Activated CD4-positive, alpha-beta memory T cell treated with anti-CD3 and anti-CD28 coated beads, Interleukin-2, amount 10 ng/mL, durations not matched to agents 7 days and 5 days (primary cell): ENCODE data around the gene CELF2. TPM values are rescaled to one million over a fixed set of nuclear protein-coding genes. Genes with fewer than 3 reads are reported as not detected.

Experiments
- CTCF ChIA-PET: fragments of 350-600 bp; sonication (Branson Sonifier 250); formaldehyde crosslinking; loops from one replicate; lab custom pipeline; 2021; ENCODE audit warnings: antibody characterized with exemption, inconsistent platforms; lab: Charles Lee
- POLR2A ChIA-PET: fragments of 350-600 bp; sonication (Branson Sonifier 250); formaldehyde crosslinking; loops from one replicate; lab custom pipeline; 2021; ENCODE audit warnings: antibody characterized with exemption; lab: Charles Lee
- DNase-seq: peaks from one replicate; pipeline ENCODE4 v3.0.0-alpha.2; 2020
- H3K27ac Mint-ChIP-seq: one replicate; pipeline ENCODE4 v1.8.0; 2021; ENCODE audit warnings: mild to moderate bottlenecking, mixed read lengths
- H3K27me3 Mint-ChIP-seq: one replicate; pipeline ENCODE4 v1.8.0; 2021; ENCODE audit warnings: mixed read lengths
- H3K36me3 Mint-ChIP-seq: one replicate; pipeline ENCODE4 v1.8.0; 2021; ENCODE audit warnings: low read depth, mixed read lengths
- H3K4me1 Mint-ChIP-seq: one replicate; pipeline ENCODE4 v1.8.0; 2021; ENCODE audit warnings: mixed read lengths
- H3K4me3 Mint-ChIP-seq: one replicate; pipeline ENCODE4 v1.8.0; 2021; ENCODE audit warnings: mild to moderate bottlenecking, mixed read lengths
- H3K9me3 Mint-ChIP-seq: one replicate; pipeline ENCODE4 v1.8.0; 2021; ENCODE audit warnings: mixed read lengths
- total RNA-seq, 2 experiments: library from RNA; stranded (reverse); gene quantifications; one replicate each; pipeline ENCODE4 v1.2.3, GENCODE V29; 2021

CELF2 gene
- total RNA-seq, 2 experiments from 2014 or later, result 209 to 213 TPM

DNA sequence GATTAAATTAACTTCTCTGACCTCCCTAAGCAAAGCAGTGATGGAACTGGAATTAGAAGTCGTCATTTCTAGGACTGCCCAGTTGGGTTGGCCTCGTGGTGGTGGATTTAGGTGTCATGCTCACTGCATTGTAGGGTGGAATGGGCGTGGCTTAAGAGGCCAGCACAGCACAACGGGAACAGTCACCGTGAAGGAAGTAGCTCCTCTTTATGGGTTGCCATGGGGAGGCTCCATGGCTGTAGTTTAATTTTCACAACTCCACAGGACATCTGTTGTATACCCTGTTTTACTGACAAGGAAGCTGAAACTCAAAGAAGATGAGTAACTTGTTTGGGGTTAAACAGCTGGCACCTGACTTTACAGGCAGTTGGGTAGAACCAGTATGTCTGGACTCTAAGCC, 208.3 kb downstream of the CELF2 start:
- peak; percentile 74 for DNase-seq
- POLR2A ChIA-PET, result interaction anchor here (0.7 to 7.5 kb wide), 15 partner anchors 8 to 79 kb away, joined by 3 to 72 read pairs (median 5); no protein-coding TSS in a partner anchor
- CTCF ChIA-PET, result interaction anchor here (0.6 to 2.2 kb wide), 4 partner anchors 11 to 60 kb away, joined by 3 to 21 read pairs (median 5); no protein-coding TSS in a partner anchor
- Mint-ChIP-seq H3K4me1 (peaks cover 93% of the 10 kb centered on the region), H3K9me3 (no peaks in the 10 kb centered on the region), H3K27ac (peak overlapping the region; percentile 89), H3K27me3 (no peaks in the 10 kb centered on the region), H3K36me3 (peaks cover 94% of the 10 kb centered on the region), H3K4me3 (no peak overlapping the region)

DNA sequence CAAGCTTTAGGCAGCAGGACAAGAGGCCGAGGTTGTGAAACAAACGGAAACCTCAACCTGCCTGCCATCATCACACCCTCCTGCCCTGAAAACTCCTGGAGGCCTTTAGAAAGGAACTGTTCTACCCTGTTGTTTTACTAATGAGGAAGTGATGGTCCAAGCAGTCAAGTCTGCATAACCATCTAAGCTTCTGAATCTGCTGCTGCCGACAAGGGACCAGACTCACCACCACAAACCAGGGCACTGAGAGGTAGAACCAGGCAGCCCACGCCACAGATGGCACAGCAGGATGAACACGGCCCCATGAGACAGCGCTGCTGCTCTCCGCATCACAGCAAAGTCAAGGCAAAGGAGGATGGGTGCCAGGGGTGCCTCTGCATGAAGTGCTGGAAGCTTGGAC, 209.4 kb downstream of the CELF2 start:
- peaks cover 92% of the 10 kb centered on the region for H3K36me3 Mint-ChIP-seq

DNA sequence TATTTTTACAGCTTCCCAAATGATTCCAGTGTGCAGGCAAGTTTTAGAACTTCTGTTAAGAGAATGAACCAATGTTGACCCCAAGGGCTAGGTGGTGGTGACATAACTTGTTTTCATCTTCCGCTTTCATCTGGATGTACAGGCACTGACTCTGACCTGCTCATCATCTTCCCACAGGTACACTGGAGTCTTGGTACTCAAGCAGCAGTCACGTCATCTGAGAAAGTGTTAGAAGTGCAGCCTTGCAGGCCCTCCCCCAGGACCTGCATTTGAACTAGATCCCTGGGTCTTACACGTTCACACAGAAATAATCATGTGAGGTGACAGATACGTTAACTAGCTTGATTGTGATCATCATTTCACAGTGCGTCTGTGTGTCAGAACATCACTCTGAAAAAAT, 212.2 kb downstream of the CELF2 start:
- no peak for DNase-seq
- ChIA-PET POLR2A (interaction anchor here (0.9 kb wide), 1 partner anchor 8 kb away, joined by 4 read pairs; no protein-coding TSS in a partner anchor), CTCF (no interaction called here)
- H3K4me3 Mint-ChIP-seq, result no peak overlapping the region
- no peaks in the 10 kb centered on the region for H3K27me3 Mint-ChIP-seq
- H3K27ac Mint-ChIP-seq, result peak overlapping the region; percentile 56
- peaks cover 94% of the 10 kb centered on the region for H3K4me1 Mint-ChIP-seq
- peaks cover 91% of the 10 kb centered on the region for H3K36me3 Mint-ChIP-seq
- H3K9me3 Mint-ChIP-seq, result no peaks in the 10 kb centered on the region

More for the DNA sequence above, 209.4 kb downstream of the CELF2 start:
- peak overlapping the region; percentile 33 for H3K4me3 Mint-ChIP-seq
- peaks cover 93% of the 10 kb centered on the region for H3K4me1 Mint-ChIP-seq
- no peaks in the 10 kb centered on the region for H3K9me3 Mint-ChIP-seq
- ChIA-PET POLR2A (interaction anchor here (0.8 to 7.5 kb wide), 13 partner anchors 10 to 82 kb away, joined by 3 to 72 read pairs (median 6); no protein-coding TSS in a partner anchor), CTCF (interaction anchor here (1.1 to 2.2 kb wide), 3 partner anchors 10 to 61 kb away, joined by 3 to 21 read pairs (median 4); no protein-coding TSS in a partner anchor)
- H3K27me3 Mint-ChIP-seq, result no peaks in the 10 kb centered on the region
- DNase-seq, result no peak
- peak overlapping the region; percentile 89 for H3K27ac Mint-ChIP-seq

DNA sequence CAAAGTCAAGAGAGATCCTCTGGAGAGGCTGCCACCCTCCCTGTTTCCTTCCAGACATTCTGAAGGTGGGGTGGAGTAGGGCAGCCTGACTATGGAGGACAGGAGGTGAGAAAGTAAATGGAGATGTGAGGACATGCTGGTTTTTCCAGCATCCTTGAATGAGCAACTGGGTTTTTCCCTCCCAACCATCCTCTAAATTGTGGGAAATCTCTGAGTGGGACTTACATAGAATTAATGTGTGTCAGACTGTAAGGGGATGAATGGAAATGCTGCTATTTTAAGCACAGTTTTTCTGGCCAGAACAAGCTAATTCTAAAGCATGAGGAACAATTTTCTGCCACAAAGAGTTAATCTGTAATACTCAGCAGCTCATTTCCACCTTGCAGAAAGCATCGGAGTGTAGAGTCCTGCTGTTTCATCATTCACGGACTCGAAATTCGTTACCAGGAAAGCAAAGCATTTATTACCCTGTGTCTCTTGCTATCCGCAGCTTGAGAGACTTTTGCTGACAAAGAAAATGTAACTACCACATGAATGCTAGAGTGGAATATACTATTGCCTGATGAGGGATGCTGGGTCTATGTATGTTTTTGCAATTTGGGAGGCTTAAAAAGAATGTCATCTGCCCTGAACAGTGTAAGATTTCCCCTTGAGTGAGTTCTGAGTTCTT, 213.0 kb downstream of the CELF2 start:
- H3K27ac Mint-ChIP-seq, result peak overlapping the region; percentile 65
- H3K36me3 Mint-ChIP-seq, result peaks cover 91% of the 10 kb centered on the region
- CTCF ChIA-PET, result no interaction called here
- peaks cover 94% of the 10 kb centered on the region for H3K4me1 Mint-ChIP-seq
- H3K4me3 Mint-ChIP-seq, result no peak overlapping the region
- H3K27me3 Mint-ChIP-seq, result no peaks in the 10 kb centered on the region
- DNase-seq, result no peak
- POLR2A ChIA-PET, result interaction anchor here (1.0 to 9.7 kb wide), 2 partner anchors 10 to 56 kb away, joined by 3 to 106 read pairs; no protein-coding TSS in a partner anchor
- H3K9me3 Mint-ChIP-seq, result no peaks in the 10 kb centered on the region

DNA sequence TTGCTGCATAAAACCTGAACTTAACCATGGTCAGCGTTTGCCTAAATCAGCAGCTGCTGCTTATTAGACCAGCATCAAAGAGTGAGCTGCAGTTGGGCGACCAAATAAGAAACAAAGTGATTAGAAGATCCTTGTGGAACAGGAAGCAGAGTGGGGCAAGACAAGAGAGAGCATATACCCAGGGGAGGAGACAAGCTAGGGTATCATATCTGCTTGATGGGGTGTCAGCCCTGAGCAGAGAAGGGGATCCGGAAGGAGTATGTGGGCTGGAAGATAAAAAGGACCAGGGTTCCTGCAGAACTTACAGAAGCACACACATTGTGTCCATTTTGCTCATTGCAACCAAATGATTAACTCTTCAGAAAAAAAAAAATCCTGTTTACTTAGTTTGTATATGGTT, 213.6 kb downstream of the CELF2 start:
- Mint-ChIP-seq H3K9me3 (no peaks in the 10 kb centered on the region), H3K36me3 (peaks cover 87% of the 10 kb centered on the region), H3K27me3 (no peaks in the 10 kb centered on the region), H3K4me3 (no peak overlapping the region), H3K27ac (peak overlapping the region; percentile 65), H3K4me1 (peaks cover 94% of the 10 kb centered on the region)
- ChIA-PET POLR2A (interaction anchor here (1.0 to 9.7 kb wide), 2 partner anchors 10 to 56 kb away, joined by 3 to 106 read pairs; no protein-coding TSS in a partner anchor), CTCF (no interaction called here)
- no peak for DNase-seq

DNA sequence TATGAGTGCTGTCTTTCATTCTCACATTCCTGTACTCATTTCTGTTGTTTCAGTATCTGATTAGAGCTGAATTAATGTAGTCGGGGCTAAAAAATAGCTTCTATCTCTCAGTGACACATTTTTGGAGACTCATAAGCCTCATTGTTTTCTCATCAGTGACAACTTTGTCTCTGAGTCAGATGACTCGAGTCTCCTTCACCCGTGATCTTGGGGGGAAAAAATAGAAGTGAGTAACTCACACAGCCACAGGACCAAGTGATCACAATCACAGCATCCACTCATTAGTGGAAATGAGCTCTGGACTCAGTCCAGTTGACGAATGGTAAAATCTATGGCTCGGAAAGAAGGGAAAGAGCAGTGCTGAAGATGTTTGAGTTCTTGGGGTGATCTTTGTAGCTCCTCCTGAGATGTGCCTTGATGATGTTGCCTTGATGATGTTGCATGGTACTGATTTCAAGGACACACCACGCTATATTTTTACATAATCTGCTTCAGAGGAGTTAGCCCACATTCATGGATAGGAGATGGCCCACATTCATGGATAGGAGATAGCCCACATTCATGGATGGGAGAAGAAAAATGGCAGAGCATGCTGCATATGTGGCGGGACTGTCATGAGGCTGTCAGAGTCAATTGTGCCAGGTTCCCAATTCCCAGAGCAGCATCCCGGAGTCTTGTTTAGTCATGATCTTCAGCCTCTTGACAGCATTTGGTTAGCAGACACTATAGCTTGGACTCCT, 214.7 kb downstream of the CELF2 start:
- peak overlapping the region; percentile 75 for H3K27ac Mint-ChIP-seq
- H3K4me3 Mint-ChIP-seq, result no peak overlapping the region
- peaks cover 87% of the 10 kb centered on the region for H3K36me3 Mint-ChIP-seq
- peaks cover 94% of the 10 kb centered on the region for H3K4me1 Mint-ChIP-seq
- DNase-seq, result no peak
- H3K9me3 Mint-ChIP-seq, result no peaks in the 10 kb centered on the region
- POLR2A ChIA-PET, result interaction anchor here (0.9 to 9.7 kb wide), 4 partner anchors 16 to 82 kb away, joined by 3 to 106 read pairs (median 3); no protein-coding TSS in a partner anchor
- H3K27me3 Mint-ChIP-seq, result no peaks in the 10 kb centered on the region
- CTCF ChIA-PET, result interaction anchor here (1.0 kb wide), 1 partner anchor 23 kb away, joined by 3 read pairs; no protein-coding TSS in a partner anchor

DNA sequence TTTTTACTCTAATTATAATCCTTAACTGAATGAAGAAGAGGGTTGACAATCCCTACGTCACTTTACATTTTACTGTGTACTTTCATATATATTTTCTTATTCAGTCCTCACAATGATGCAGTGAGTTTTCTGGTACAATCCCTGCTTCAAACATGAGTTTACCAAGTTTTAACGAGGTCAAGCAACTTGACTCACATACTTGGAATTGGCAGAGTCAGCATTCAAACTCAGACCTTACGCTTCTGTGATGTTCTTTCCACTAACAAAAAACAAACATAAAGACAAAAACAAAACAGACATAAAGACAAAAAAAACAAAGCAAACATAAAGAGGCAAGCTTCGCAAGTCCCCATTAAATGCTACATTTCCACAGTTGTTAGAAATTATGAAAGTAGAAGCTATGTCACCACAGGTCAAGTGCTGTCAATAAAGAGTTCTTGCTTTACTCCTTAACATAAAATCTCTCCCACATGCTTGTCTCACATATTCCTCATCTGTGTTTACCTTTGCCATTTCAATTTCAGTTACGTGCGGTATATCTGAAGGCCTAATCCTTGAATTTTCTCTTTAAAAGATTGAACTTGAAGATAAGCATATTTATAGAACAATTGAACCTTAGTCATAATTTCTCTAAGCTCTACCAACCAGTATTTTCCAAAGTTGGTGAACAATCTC, 217.3 kb downstream of the CELF2 start:
- no peak for DNase-seq
- peaks cover 83% of the 10 kb centered on the region for H3K36me3 Mint-ChIP-seq
- POLR2A ChIA-PET, result interaction anchor here (1.0 to 9.7 kb wide), 7 partner anchors 8 to 90 kb away, joined by 3 to 106 read pairs (median 9); no protein-coding TSS in a partner anchor
- no peaks in the 10 kb centered on the region for H3K27me3 Mint-ChIP-seq
- CTCF ChIA-PET, result interaction anchor here (1.1 to 4.5 kb wide), 4 partner anchors 8 to 56 kb away, joined by 3 to 21 read pairs (median 4); no protein-coding TSS in a partner anchor
- peak overlapping the region; percentile 71 for H3K27ac Mint-ChIP-seq
- peak overlapping the region; percentile 22 for H3K4me3 Mint-ChIP-seq
- no peaks in the 10 kb centered on the region for H3K9me3 Mint-ChIP-seq
- H3K4me1 Mint-ChIP-seq, result peaks cover 92% of the 10 kb centered on the region

DNA sequence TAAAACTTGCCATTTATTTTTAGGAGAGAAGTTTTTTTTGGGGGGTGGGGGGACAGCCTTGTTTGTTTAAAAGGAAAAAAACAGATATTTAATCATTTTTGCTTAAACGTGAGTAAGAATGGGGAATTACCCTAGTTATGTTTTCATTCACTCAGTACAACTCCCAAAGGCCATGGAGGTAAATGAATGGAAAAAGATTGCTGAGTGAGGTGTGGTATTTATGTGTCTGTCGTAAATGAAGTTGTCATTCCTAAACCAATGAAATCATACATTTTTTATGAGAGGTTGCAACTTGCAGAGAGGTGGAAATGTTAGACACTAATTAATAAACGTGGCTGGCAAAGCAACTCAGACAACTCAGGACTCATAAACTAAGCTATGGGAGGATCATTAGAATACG, 218.1 kb downstream of the CELF2 start:
- peaks cover 83% of the 10 kb centered on the region for H3K36me3 Mint-ChIP-seq
- ChIA-PET POLR2A (interaction anchor here (0.7 to 9.7 kb wide), 12 partner anchors 9 to 91 kb away, joined by 3 to 106 read pairs (median 5); no protein-coding TSS in a partner anchor), CTCF (interaction anchor here (1.1 to 4.5 kb wide), 5 partner anchors 9 to 57 kb away, joined by 3 to 21 read pairs (median 3); no protein-coding TSS in a partner anchor)
- H3K27ac Mint-ChIP-seq, result peak overlapping the region; percentile 71
- peaks cover 92% of the 10 kb centered on the region for H3K4me1 Mint-ChIP-seq
- H3K4me3 Mint-ChIP-seq, result peak overlapping the region; percentile 22
- DNase-seq, result no peak
- no peaks in the 10 kb centered on the region for H3K9me3 Mint-ChIP-seq
- H3K27me3 Mint-ChIP-seq, result no peaks in the 10 kb centered on the region

DNA sequence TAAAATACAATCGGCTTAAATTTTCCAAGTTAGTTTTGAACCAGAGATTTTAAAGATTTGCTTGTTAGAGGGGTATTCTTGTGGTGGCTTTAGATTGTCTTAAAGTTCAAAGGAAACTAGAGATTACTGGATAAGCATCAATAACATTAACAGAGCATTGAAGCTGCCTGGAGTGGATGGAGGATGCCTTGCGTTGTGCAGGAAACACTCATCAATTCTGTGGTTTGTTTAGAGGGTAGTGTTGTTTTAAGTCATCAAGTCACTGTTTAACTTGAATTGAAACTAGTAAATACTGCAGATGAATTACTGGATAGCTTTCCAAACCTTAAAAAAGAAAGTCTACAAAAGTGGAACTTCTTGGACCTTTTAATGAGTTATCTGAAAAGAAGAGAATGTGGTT, 218.6 kb downstream of the CELF2 start:
- POLR2A ChIA-PET, result interaction anchor here (0.7 to 9.7 kb wide), 12 partner anchors 9 to 91 kb away, joined by 3 to 106 read pairs (median 5); no protein-coding TSS in a partner anchor

DNA sequence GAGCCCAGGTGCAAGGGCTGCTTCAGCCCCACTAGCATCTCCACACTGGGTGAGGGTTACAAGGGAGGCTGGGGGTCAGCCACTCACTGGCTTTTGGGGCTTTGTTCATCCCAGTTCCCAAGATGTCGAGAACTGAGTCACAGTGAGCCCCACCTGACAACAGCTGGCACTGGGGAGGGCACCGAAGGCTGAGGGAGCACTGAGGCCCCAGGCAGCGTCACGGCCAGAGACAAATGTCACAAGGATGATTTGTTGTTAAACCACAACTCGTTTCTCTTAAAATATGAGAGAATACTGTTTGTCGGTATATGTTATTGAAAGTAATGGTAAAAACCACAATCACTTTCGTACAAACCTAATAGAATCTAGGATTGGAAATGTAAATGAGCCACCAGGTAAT, 219.9 kb downstream of the CELF2 start:
- ChIA-PET CTCF (interaction anchor here (4.5 kb wide), 1 partner anchor 11 kb away, joined by 21 read pairs; no protein-coding TSS in a partner anchor), POLR2A (interaction anchor here (0.7 to 9.7 kb wide), 7 partner anchors 8 to 73 kb away, joined by 3 to 106 read pairs (median 7); no protein-coding TSS in a partner anchor)
- H3K27me3 Mint-ChIP-seq, result no peaks in the 10 kb centered on the region
- peak; percentile 36 for DNase-seq
- H3K36me3 Mint-ChIP-seq, result peaks cover 80% of the 10 kb centered on the region
- no peak overlapping the region for H3K4me3 Mint-ChIP-seq
- peak overlapping the region; percentile 71 for H3K27ac Mint-ChIP-seq
- no peaks in the 10 kb centered on the region for H3K9me3 Mint-ChIP-seq
- H3K4me1 Mint-ChIP-seq, result peaks cover 90% of the 10 kb centered on the region

More for the DNA sequence above, 218.6 kb downstream of the CELF2 start:
- Mint-ChIP-seq H3K4me3 (peak overlapping the region; percentile 18), H3K27me3 (no peaks in the 10 kb centered on the region), H3K36me3 (peaks cover 79% of the 10 kb centered on the region), H3K27ac (peak overlapping the region; percentile 71), H3K4me1 (peaks cover 89% of the 10 kb centered on the region), H3K9me3 (no peaks in the 10 kb centered on the region)
- CTCF ChIA-PET, result interaction anchor here (1.1 to 4.5 kb wide), 5 partner anchors 9 to 57 kb away, joined by 3 to 21 read pairs (median 3); no protein-coding TSS in a partner anchor
- DNase-seq, result peak; percentile 52

DNA sequence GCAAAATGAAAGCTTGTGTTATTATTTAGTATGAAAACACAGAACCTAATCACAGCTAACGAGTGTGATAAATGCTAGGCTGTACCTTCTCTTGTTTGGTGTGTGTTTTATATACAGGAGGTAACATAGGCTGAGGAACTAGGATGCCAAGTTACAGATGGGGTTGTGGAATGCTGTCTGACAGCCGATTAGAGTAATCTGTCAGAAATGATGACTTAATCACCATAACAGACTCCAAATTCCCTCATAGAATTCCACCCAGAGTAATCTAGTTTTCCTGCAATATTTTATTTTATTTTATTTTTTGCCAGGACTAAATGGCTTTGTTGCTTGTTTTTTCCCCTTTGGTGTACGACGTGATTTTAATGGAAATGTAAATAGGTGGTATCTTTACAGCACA, 221.2 kb downstream of the CELF2 start:
- H3K36me3 Mint-ChIP-seq, result peaks cover 80% of the 10 kb centered on the region
- no peaks in the 10 kb centered on the region for H3K9me3 Mint-ChIP-seq
- peaks cover 82% of the 10 kb centered on the region for H3K4me1 Mint-ChIP-seq
- H3K4me3 Mint-ChIP-seq, result no peak overlapping the region
- ChIA-PET CTCF (interaction anchor here (4.5 kb wide), 1 partner anchor 12 kb away, joined by 21 read pairs; no protein-coding TSS in a partner anchor), POLR2A (interaction anchor here (1.0 to 9.7 kb wide), 5 partner anchors 9 to 73 kb away, joined by 3 to 106 read pairs (median 4); no protein-coding TSS in a partner anchor)
- no peaks in the 10 kb centered on the region for H3K27me3 Mint-ChIP-seq
- DNase-seq, result no peak
- H3K27ac Mint-ChIP-seq, result peak overlapping the region; percentile 29
